ENCODE data around the gene STK33.

Gene STK33

DNA sequence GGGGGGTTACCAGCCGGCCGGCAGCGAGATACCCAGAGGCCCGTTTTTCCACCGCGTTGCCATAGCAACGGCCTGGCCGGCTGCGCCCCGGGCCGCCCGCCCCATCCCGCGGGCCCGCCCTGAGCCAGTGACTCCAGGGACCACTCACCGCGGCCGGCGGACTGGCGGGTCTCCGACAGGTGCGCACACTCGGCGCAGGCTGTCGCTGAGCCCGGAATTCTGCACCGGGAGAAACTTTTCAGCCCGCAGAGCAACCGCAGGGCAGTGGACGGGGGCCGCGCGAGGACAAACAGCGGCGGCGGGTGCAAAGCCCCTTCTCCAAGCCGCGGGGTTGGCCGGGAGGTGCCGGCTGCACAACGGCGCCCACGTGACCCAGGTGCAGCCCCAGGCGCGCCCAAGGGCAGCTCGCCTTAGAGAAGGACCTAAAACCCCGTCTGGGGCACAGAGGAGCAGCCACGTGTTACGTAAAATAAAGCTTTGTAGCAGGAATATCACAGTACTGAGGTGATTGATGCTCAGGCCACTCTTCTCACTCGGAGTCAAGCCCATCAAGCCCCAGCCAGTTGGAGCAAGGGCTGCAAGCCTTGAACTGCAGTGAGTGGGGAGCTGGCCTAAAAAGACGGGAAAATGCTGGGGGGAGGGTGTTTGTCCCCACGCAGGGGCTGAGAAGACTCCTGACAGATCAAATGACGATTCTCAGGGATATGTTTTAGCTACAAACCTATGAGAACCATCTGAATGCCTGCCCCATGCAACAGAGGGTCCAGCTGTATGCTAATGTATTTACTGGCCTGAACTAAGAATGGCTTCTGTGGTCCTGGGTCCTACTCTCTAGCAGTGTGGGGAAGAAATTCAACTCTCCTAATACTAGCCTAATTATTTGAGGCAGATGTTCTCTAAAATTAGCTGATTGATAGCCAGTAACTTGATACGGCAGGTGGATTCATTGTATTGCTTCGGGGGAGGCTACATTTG, at the start of gene STK33:
Gene STK33, minus strand, starts transcription at position 294 of the 975 bp plus-strand sequence. CDS start 119,323 bp downstream, outside the sequence.
- peak; percentile 22 for DNase-seq

DNA sequence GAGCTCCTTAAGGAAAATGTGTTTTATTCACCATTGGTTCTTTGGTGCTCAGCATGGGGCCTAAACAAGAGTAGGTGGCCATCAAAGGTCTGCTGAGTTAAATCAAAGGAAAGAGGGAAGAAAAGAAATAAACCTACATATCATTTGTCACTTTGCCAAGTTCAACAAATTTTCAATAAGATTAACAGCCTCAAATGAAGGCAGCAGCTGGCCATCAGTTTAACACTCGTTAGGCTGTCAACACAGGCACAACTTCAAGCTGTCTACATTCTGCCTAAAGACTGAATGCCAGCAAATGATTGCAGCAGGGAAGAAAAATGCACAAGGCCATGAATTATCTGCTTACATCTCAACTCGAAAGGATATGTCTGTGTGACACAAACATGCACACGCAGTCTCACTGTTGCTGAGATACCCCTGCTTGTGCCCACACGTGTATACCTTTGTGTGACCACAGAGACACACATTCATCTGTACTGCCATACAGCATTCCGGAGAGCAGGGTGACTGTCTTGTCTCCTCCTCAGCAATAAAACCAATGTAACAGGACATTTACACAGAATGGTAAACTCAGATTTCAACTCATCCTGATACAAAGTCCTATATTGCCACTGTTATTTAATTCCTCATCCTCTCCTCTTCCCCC, 48.3 kb upstream of the STK33 start:
- no peak for DNase-seq

- DNase-seq = no peak
Measured at GRCh38 chr11:8641332-8641731, 47.3 kb upstream of the STK33 start.

DNA sequence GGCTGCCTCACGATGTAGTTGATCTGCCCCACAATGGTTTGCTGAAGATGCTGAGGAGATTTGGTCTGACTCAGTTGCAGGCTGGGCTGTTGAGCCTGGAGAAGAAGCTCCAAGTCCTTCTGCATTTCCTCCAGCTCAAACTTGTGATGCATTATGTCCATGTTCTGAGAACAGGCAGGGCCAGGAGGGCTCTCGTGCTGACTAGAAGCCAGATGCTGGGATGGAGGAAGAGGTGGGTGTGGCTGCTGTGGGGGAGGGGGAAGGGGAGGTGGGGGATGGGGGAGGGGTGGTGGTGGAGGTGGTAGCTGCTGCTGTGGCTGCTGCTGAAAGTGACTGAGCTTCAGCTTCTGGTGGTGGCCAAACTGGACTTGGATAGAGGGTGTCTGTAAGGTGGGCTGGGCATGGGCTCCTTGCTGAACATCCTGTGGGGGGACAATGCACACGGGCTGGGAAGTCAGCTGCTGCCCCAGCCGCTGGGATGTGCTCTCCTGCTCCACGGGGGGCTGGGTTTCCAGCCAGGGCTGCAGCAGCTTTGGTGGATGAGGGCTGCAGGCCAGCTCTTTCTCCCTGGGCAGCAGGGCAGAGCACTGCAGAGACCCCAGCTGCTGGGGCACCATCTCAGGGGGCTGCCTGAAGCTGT, 46.4 kb upstream of the STK33 start:
- DNase-seq = no peak

- no peak for DNase-seq
Measured at GRCh38 chr11:8639655-8640054, 45.6 kb upstream of the STK33 start.

DNA sequence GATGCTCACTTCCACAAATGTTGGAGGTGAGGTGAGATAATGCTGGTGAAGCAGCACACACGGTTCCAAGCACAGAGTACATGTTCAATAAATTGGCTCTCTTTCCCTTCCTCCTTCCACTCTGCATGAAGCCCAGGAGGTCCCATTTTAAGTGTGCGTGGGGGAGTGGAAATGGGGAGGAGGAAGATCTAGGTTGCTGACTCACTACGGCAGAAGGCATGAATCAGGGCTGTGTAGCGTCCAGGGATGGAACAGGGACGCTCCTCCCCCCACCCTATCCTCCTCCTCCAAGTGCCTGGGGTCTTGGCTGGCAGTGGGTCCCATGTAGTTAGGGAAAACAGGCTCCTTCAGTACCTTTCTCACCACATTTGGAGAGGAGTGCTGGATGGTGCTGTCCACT, 44.3 kb upstream of the STK33 start:
- no peak for DNase-seq

- no peak for DNase-seq
Measured at GRCh38 chr11:8636127-8636526, 42.1 kb upstream of the STK33 start.

GRCh38 chr11:8634498-8634897, 40.5 kb upstream of the STK33 start:
- no peak for DNase-seq

DNA sequence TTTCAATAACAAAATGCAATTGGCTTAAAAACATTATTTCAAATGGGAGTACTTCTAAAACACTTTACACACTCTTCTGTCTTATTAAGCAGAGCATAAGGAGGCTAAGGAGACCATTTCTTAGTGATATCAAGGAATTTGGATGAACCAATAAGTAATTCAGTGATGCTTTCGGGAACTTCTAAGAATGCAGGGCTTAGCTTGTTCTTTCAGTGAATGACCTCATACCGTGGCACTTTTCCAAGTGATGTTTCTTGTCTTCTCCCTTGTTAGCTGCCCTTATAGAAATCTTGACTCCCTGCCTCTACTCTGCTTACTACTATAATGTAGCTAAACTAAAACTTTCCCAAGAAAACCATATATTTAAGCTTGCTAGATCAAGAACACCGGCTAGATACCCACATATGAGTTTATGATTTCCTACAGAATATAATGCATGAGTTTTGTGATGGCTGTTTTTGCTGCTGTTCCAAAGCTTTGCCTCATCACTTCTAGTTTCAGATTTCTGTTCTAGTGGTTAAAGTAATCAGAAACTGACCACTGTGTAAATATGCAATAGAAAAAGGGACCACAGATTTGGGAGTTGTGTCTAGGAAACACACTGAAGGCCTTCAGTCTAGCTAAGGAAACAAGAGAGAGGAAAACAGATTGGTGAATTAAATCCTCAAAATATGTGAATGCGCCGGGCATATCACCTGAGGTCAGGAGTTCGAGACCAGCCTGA, 37.5 kb upstream of the STK33 start:
- no peak for DNase-seq

DNA sequence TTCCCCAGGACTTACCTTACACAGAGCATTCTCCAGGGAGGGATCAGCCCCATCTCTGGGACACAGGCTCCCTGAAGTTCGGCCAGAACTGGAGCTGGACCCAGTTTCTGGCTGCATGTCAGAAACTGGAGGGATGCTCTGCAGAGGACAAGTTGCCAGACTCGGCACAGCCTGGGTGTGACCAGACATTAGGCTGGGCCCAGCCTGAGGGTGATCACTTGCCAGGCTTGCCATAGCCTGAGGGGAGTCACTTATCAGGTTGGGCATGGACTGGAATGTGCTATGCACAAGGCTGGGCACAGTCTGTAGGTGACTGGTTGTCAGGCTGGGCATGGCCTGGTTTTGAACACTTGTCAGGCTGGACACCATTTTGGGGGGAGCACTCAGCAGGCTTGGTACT, 30.7 kb upstream of the STK33 start:
- no peak for DNase-seq

GRCh38 chr11:8621147-8621546, 27.1 kb upstream of the STK33 start:
- no peak for DNase-seq

DNA sequence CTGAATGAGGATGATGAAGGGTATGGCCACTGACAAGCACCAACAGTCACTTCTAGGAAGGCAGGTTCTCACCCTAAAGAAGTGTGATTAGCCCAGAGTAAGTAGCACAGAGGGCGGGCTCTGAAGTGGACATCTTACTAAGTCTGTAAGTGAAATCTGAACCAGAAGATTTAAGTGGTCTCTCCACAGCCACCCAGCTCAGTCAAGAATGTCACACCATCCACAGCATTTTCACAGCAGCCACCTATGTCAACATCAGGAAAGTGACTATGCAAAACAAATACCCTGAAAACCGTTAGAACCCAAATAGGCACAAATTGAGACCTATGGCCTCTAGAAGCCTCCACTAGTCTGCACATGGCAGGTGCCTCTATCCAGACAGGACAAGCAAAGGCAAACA, 23.0 kb upstream of the STK33 start:
- no peak for DNase-seq

DNA sequence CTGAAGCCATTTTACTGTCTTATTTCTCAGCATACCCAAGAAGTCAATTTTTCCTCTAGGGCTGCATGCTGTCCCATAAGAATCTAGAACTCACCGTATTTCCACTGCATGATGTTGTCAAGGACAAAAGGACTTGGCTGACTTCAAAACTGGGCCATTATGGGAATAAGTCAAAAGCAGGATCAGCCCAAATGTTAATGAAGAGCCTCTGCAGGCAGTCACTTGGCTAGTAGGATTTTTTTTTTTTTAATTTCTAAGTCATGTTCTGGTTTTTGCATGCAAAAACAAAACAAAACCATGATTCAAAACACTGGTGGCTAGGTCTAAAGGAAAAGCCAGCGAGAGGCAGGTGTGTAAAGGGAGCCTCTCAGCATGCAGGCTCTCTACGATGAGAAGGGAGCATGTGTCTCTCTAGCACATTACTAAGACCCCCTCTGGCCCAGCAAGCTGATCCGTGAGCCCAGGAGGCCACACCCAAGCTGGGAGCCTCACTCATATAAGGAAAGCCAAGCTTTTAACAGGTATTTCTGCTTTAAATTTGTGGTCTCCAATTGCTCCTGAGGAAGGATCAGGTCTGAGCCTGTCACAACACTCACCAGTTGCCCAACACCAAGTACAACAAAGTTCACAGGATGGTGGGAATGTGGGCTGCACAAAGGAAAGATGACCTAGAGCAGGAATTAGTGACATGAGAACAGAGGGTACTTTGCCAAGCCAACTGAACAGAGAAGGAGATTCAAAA, 21.4 kb upstream of the STK33 start:
- no peak for DNase-seq

- no peak for DNase-seq
Measured at GRCh38 chr11:8614497-8614896, 20.5 kb upstream of the STK33 start.

- DNase-seq = no peak
Measured at GRCh38 chr11:8613036-8613435, 19.0 kb upstream of the STK33 start.

DNA sequence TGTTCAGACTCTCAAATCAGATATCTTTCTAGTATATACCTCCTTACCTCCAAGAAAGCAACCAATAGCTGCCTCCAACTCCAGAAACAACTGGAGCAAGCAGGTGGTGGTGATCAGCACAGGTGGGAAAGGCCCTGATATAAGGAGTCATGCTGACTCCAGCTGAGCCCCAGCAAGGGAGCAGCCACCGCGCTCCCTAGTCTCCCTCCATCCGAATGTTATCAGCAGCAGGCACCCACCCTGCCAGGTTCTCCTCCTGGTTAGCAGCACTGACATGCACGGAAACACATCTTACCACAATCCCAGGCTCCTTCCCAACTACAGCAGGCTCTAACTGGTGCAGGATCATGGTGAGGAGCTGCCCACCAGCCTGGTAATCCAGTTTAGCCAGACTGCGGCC, 18.5 kb upstream of the STK33 start:
- DNase-seq = no peak

- no peak for DNase-seq
Measured at GRCh38 chr11:8610532-8611116, 16.6 kb upstream of the STK33 start.

- no peak for DNase-seq
Measured at GRCh38 chr11:8608652-8609051, 14.6 kb upstream of the STK33 start.

GRCh38 chr11:8605971-8606563, 12.0 kb upstream of the STK33 start:
- no peak for DNase-seq

DNA sequence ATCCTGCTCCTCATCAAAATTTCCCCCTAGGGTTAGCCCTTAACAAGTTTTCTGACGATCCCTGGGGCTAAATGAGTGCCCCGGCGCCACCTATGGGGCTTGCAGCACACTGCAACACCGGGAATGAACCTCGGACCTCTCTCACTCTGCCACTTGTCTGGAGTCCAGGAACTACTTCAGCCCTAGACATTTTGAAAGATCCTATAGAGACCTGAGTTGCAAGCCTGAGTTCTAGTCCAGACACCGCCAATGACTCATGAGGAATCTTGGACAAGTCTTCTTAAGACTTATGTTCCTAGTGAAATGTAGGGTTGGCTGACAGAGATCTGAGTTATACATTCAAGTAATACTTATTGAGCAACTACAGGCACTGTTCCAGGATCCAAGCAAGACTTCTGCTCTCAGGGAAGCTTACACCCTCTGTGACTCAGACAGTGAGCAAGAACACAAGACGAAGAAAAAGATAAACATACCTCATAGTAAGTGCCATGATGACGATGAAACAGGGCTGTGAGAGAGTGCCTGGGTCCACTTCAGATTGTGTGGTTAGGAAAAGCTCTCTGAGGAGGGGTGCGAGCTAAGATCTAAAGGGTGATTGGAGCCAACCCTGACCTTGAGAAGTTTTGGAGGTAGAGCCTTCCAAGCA, 10.2 kb upstream of the STK33 start:
- DNase-seq = peak; percentile 3

DNA sequence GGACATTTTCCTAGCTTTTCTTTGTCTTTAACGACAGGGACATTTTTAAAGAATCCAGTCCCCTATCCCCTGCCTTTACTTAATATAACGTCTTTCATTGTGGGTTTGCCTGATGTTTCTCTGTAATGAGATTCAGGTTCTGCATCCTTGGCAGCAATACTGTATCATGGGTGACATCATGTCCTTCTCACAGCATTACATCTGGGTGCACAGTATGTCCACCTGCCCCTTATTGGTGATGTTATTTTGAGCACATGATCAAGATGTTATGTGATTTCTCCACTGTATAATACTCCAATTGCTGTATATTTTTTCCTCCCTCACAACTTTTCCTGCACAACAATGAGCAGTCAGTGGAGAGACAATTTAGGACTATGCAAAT, 9.7 kb upstream of the STK33 start:
- DNase-seq = no peak

Measured in NCI-H524 treated with DMSO at 0.1 percent for 48 hours (cell line).